Measurements from ENCODE around the gene BID.

The BID gene

DNA sequence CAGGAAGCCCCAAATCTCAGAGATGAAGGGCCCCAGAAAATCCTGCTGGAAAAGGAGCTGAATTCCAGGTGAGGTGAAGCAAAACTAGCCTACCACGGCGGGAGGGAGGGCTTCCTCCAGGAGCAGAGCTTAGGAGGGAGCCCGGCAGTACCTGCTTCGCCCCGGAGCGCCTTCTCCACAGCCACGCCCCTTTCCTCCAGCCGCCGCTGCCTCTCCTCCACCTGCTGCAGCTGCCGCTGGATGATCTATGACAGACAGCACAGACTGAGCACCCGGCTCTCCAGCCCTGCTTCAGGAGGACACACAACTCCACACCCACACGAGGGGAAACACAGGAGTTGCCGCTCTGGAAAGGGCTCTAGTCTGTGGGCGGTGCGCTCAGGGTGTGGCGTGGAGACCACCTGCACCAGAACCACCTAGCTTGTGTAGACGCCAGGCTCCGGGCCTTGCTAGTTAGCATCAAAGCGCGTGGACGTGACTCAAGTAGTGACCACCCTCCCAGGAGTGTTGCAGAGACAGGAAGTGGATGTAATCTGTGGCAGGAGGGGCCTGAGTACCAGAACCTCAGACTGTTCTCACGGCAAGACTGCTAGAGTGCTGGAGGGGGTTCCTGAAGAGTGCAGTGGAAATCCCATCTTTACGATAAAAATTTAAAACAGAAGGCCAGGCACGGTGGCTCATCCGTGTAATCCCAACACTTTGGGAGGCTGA lies 34.6 kb upstream of the BID start:
- H3K4me3 ChIP-seq: no peak overlapping the region
- H3K27me3 ChIP-seq: no peaks in the 10 kb centered on the region
- DNase-seq: no peak
- no peak overlapping the region for H3K27ac ChIP-seq
- intact Hi-C loops (cut with DNase I; ENCODE audit: low total_unique reads): no loop called here
- H3K9me3 ChIP-seq: no peaks in the 10 kb centered on the region
- H3K36me3 ChIP-seq: peaks cover 58 to 100% (median 91%) of the 10 kb centered on the region in 3 donors
- TF ChIP-seq CTCF (IDR thresholded peaks at IDR 0.05): no peak
- H3K4me1 ChIP-seq: no peaks in the 10 kb centered on the region

- no peaks in the 10 kb centered on the region for H3K27me3 ChIP-seq
- no peak overlapping the region for H3K4me3 ChIP-seq
- no peaks in the 10 kb centered on the region for H3K9me3 ChIP-seq
- no peak overlapping the region for H3K27ac ChIP-seq
- H3K4me1 ChIP-seq: no peaks in the 10 kb centered on the region
- peaks cover 61 to 99% (median 92%) of the 10 kb centered on the region in 3 donors for H3K36me3 ChIP-seq
- no peak for DNase-seq
- intact Hi-C loops (cut with DNase I; ENCODE audit: low total_unique reads): no loop called here
- TF ChIP-seq CTCF (IDR thresholded peaks at IDR 0.05): no peak
Measured at GRCh38 chr22:17807578-17808410, 33.5 kb upstream of the BID start.

GRCh38 chr22:17807086-17807485 lies 32.8 kb upstream of the BID start:
- Histone ChIP-seq H3K4me1 (no peaks in the 10 kb centered on the region), H3K36me3 (peaks cover 60 to 92% (median 89%) of the 10 kb centered on the region in 3 donors), H3K4me3 (no peak overlapping the region), H3K27ac (no peak overlapping the region), H3K27me3 (no peaks in the 10 kb centered on the region), H3K9me3 (no peaks in the 10 kb centered on the region)
- intact Hi-C loops (cut with DNase I; ENCODE audit: low total_unique reads): no loop called here
- TF ChIP-seq CTCF (IDR thresholded peaks at IDR 0.05): no peak
- DNase-seq: no peak

DNA sequence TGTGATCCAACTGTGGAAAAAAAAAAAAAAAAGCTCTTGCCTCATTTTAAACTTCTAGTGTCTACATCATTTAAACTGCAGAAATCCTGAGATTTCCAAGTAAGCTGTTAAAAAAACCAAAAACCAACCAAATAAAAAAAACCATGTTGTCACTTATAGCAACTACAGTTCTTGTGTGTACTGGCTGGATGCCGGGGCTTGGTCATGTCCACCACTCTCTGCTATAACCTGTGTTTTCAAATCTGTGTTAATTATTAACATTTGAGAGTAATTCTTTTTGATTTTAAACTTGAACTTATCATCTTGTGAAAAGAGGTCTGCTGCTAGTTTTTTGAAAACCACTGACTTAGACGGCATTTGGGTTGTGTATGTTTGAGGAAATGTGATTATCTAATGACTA lies 32.2 kb upstream of the BID start:
- no peak for TF ChIP-seq CTCF (IDR thresholded peaks at IDR 0.05)
- Histone ChIP-seq H3K36me3 (peaks cover 59 to 85% (median 82%) of the 10 kb centered on the region in 3 donors), H3K9me3 (no peaks in the 10 kb centered on the region), H3K27me3 (no peaks in the 10 kb centered on the region), H3K4me1 (no peaks in the 10 kb centered on the region), H3K27ac (no peak overlapping the region), H3K4me3 (no peak overlapping the region)
- no peak for DNase-seq
- intact Hi-C loops (cut with DNase I; ENCODE audit: low total_unique reads): no loop called here

GRCh38 chr22:17804331-17805080 lies 30.2 kb upstream of the BID start:
- Histone ChIP-seq H3K9me3 (no peaks in the 10 kb centered on the region), H3K27ac (no peak overlapping the region), H3K4me3 (no peak overlapping the region), H3K27me3 (no peaks in the 10 kb centered on the region), H3K4me1 (no peaks in the 10 kb centered on the region), H3K36me3 (peaks cover 48 to 67% (median 66%) of the 10 kb centered on the region in 3 donors)
- TF ChIP-seq CTCF (IDR thresholded peaks at IDR 0.05): no peak
- intact Hi-C loops (cut with DNase I; ENCODE audit: low total_unique reads): no loop called here
- DNase-seq: no peak
